HepG2 (cell line): ENCODE data around the gene C22orf42. TPM values are rescaled to one million over a fixed set of nuclear protein-coding genes. Genes with fewer than 3 reads are reported as not detected.

Experiments used
- ATAC-seq: fragments of 200-7000 bp; cut with Tn5 transposase; 3 replicates; pipeline ENCODE4 v1.9.1; 2020; ENCODE audit warnings: mild to moderate bottlenecking, moderate library complexity
- BruUV-seq: library from RNA; stranded (reverse); fragments of 400-500 nt; replicated peaks from 2 replicates; lab custom pipeline; 2021; lab: Mats Ljungman, UMichigan
- CTCF ChIA-PET: fragments of 300-600 bp; formaldehyde crosslinking; extraction: SDS; loops from one replicate; lab custom pipeline; 2021; ENCODE audit warnings: low total read pairs, inconsistent platforms, low intra/inter-chr PET ratio; lab: Yijun Ruan, JAX
- POLR2A ChIA-PET: fragments of 350-600 bp; sonication (Branson Sonifier 250); formaldehyde crosslinking; loops from one replicate; lab custom pipeline; 2020; ENCODE audit warnings: antibody characterized with exemption, inconsistent platforms; lab: Yijun Ruan, JAX
- DNase-seq: peaks from one replicate; pipeline ENCODE4 v3.0.0-alpha.2; 2015; ENCODE audit warnings: low spot score
- FAIRE-seq: peaks from 3 replicates; lab custom pipeline; 2011; peaks lifted over from hg19 to GRCh38; lab: Jason Lieb, UNC
- H2AFZ ChIP-seq: one replicate; pipeline ENCODE4 v1.6.1; 2011; ENCODE audit warnings: low read length, inconsistent platforms
- H3K27ac ChIP-seq: fragments of 300-600 bp; 3 replicates; pipeline ENCODE4 v1.8.0; 2011; ENCODE audit warnings: mixed run types, mild to moderate bottlenecking, mixed read lengths, low read length, inconsistent platforms; ENCODE audit not compliant: insufficient read depth; ENCODE audit errors: extremely low read length
- H3K27me3 ChIP-seq, 2 experiments: fragments of 200-600 bp in 1 of 2; 2 replicates in 1 of 2; 3 replicates in 1 of 2; pipeline versions ENCODE4 v1.6.0 to v1.8.0; 2011; ENCODE audit warnings: low read length in 2 of 2, mild to moderate bottlenecking in 2 of 2, moderate library complexity in 2 of 2, inconsistent platforms in 1 of 2; ENCODE audit not compliant: insufficient read depth in 2 of 2, control insufficient read depth in 1 of 2
- H3K36me3 ChIP-seq, 2 experiments: fragments of 200-600 bp in 1 of 2; replicated peaks in 1 of 2; 2 replicates in 1 of 2; 3 replicates in 1 of 2; pipeline versions ENCODE4 v1.5.1 to v1.8.0; 2011; ENCODE audit warnings: low read length in 2 of 2, inconsistent platforms in 1 of 2; ENCODE audit not compliant: insufficient read depth in 2 of 2, control insufficient read depth in 1 of 2
- H3K4me1 ChIP-seq: 2 replicates; pipeline ENCODE4 v1.5.1; 2012; ENCODE audit warnings: low read length, inconsistent platforms; ENCODE audit not compliant: insufficient read depth
- H3K4me2 ChIP-seq: 2 replicates; pipeline ENCODE4 v1.6.0; 2011; ENCODE audit warnings: low read depth, low read length, inconsistent platforms
- H3K4me3 ChIP-seq, 3 experiments: fragments of 200-600 bp in 1 of 3; sonication (generic), shearing (Covaris generic) in 1 of 3; replicated peaks in 1 of 3; 2 replicates each; pipeline ENCODE4 v1.5.1; 2011 to 2016; ENCODE audit warnings: low read length in 3 of 3, inconsistent platforms in 2 of 3, low read depth in 2 of 3, mild to moderate bottlenecking in 2 of 3, control low read depth in 1 of 3, mixed read lengths in 1 of 3; ENCODE audit not compliant: insufficient read depth in 1 of 3
- H3K79me2 ChIP-seq: one replicate; pipeline ENCODE4 v1.6.1; 2011; ENCODE audit warnings: low read length, inconsistent platforms; ENCODE audit not compliant: insufficient read depth
- H3K9ac ChIP-seq: 2 replicates; pipeline ENCODE4 v1.6.0; 2011; ENCODE audit warnings: mild to moderate bottlenecking, low read depth, low read length, inconsistent platforms; ENCODE audit not compliant: insufficient read depth
- H3K9me3 ChIP-seq: 2 replicates; pipeline ENCODE4 v1.5.1; 2012; ENCODE audit warnings: mild to moderate bottlenecking, low read length
- H4K20me1 ChIP-seq: 2 replicates; pipeline ENCODE4 v1.6.0; 2011; ENCODE audit warnings: inconsistent platforms, mild to moderate bottlenecking, low read length, moderate library complexity; ENCODE audit not compliant: insufficient read depth
- GFI1 ChIP-seq: sonication (generic); formaldehyde crosslinking; IDR thresholded peaks from 2 replicates; pipeline ENCODE4 v1.5.0; 2020; ENCODE audit warnings: missing genetic modification reagents, mild to moderate bottlenecking, borderline replicate concordance
- MLXIP ChIP-seq: sonication (generic); formaldehyde crosslinking; IDR thresholded peaks from 2 replicates; pipeline ENCODE4 v1.9.0; 2021; ENCODE audit warnings: missing genetic modification reagents, borderline replicate concordance
- NRL ChIP-seq: sonication (generic); formaldehyde crosslinking; IDR thresholded peaks from 2 replicates; pipeline ENCODE4 v1.5.0; 2020; ENCODE audit warnings: missing genetic modification reagents, mild to moderate bottlenecking, moderate library complexity, borderline replicate concordance
- RELA ChIP-seq: sonication (generic); formaldehyde crosslinking; IDR thresholded peaks from 2 replicates; pipeline ENCODE4 v1.4.0; 2020; ENCODE audit warnings: missing genetic modification reagents
- SP140L ChIP-seq: sonication (generic); formaldehyde crosslinking; IDR thresholded peaks from 2 replicates; pipeline ENCODE4 v1.4.0; 2020; ENCODE audit warnings: missing genetic modification reagents, borderline replicate concordance
- SYNCRIP ChIP-seq: fragments of 200-400 bp; formaldehyde crosslinking; IDR thresholded peaks from 2 replicates; pipeline ENCODE4 v1.6.1; 2018; ENCODE audit warnings: mild to moderate bottlenecking, low read depth, low read length; ENCODE audit not compliant: insufficient read depth
- TCF7 ChIP-seq: sonication (generic); IDR thresholded peaks from 2 replicates; pipeline ENCODE4 v1.6.1; 2016; ENCODE audit warnings: antibody characterized with exemption, low read depth
- ZFP36L1 ChIP-seq: sonication (generic); formaldehyde crosslinking; IDR thresholded peaks from 2 replicates; pipeline ENCODE4 v1.8.0; 2022; ENCODE audit warnings: mild to moderate bottlenecking, missing genetic modification reagents, moderate library complexity
- ZFP62 ChIP-seq: sonication (generic); formaldehyde crosslinking; IDR thresholded peaks from 2 replicates; pipeline ENCODE4 v1.4.0; 2020; ENCODE audit warnings: missing genetic modification reagents
- ZNF10 ChIP-seq: sonication (generic); formaldehyde crosslinking; IDR thresholded peaks from 2 replicates; pipeline ENCODE4 v1.4.0; 2020; ENCODE audit warnings: mild to moderate bottlenecking, low read depth, missing genetic modification reagents, borderline replicate concordance
- ZNF292 ChIP-seq: sonication (generic); formaldehyde crosslinking; IDR thresholded peaks from 2 replicates; pipeline ENCODE4 v1.8.1; 2022; ENCODE audit warnings: mild to moderate bottlenecking, low read depth, missing genetic modification reagents, borderline replicate concordance
- ZNF317 ChIP-seq: sonication (generic); formaldehyde crosslinking; IDR thresholded peaks from 2 replicates; pipeline ENCODE4 v1.5.0; 2020; ENCODE audit warnings: mild to moderate bottlenecking, missing genetic modification reagents
- ZNF33B ChIP-seq: sonication (generic); formaldehyde crosslinking; IDR thresholded peaks from 2 replicates; pipeline ENCODE4 v1.5.1; 2020; ENCODE audit warnings: mild to moderate bottlenecking, missing genetic modification reagents
- ZNF460 ChIP-seq: sonication (generic); formaldehyde crosslinking; IDR thresholded peaks from 2 replicates; pipeline ENCODE4 v1.5.1; 2020; ENCODE audit warnings: missing genetic modification reagents, mild to moderate bottlenecking, borderline replicate concordance
- ZNF598 ChIP-seq: sonication (generic); formaldehyde crosslinking; IDR thresholded peaks from 2 replicates; pipeline ENCODE4 v1.5.1; 2020; ENCODE audit warnings: mild to moderate bottlenecking, missing genetic modification reagents, borderline replicate concordance
- WGBS: methylation state at CpG from one replicate; pipeline ENCODE4 v1.1.6; 2017; ENCODE audit warnings: low lambda C conversion rate; 5-methylcytosine and 5-hydroxymethylcytosine counted together
- in situ Hi-C: cut with HindIII; loops from 2 replicates; pipeline ENCODE4 v1.10.0; 2017; ENCODE audit warnings: low pct_unique_long_range_greater_than_20kb; ENCODE audit not compliant: extremely low pct_ligation_motif_present
- intact Hi-C: fragments of 100-400 bp; cut with micrococcal nuclease; formaldehyde crosslinking; loops from one replicate; pipeline ENCODE4 v1.10.0; 2022; ENCODE audit not compliant: unreplicated experiment
- polyA plus RNA-seq, 8 experiments: library from polyadenylated mRNA; depleted of rRNA in 3 of 8; stranded (reverse) in 7 of 8; unstranded in 1 of 8; fragments of >200 nt; fragmentation: Illumina TruSeq in 4 of 8; extraction: Trizol in 4 of 8; gene quantifications; 2 replicates each; pipeline versions ENCODE4 v1.2.1 to v1.2.3, GENCODE V29; 2011 to 2016; ENCODE audit warnings: low read depth in 4 of 8, missing spikeins in 1 of 8, mixed read lengths in 1 of 8; ENCODE audit not compliant: insufficient read depth in 1 of 8
- total RNA-seq, 5 experiments: library from RNA; depleted of rRNA; stranded (reverse); fragments of >200 nt; fragmentation: Illumina TruSeq; extraction: Trizol; gene quantifications; 2 replicates each; pipeline ENCODE4 v1.2.3, GENCODE V29; 2016; ENCODE audit warnings: low read depth in 1 of 5
- TF ChIP-seq, protein P1 (sequence below): IDR thresholded peaks from 2 replicates; pipeline ENCODE4 v1.6.1; 2016; ENCODE audit warnings: low read depth, borderline replicate concordance
- TF ChIP-seq, protein P2 (sequence below): sonication (generic); formaldehyde crosslinking; IDR thresholded peaks from 2 replicates; pipeline ENCODE4 v1.4.0; 2020; ENCODE audit warnings: missing genetic modification reagents

The C22orf42 gene
- total and polyA plus RNA-seq, 2 of the 13 experiments (the other 11 are each of a cell fraction or from before 2014, with no cell fraction given), result not detected

DNA sequence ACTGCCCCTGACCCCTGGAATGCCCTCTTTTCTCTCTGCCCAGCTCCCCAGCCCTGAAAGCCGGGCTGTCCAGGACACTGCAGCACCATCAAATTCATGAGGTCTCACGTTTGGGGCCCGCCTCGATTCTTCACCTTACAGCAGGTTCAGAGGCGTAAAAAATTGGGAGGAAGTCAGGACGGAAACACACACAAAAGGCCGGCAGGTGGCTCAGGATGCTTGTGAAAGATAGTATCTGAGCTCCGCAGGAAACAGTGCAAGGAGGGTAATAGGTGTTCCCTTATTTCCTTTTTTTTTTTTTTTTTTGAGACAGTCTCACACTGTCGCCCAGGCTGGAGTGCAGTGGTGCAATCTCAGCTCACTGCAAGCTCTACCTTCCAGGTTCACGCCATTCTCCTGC, 41.6 kb upstream of the C22orf42 start (continued):
- no peak for TF ChIP-seq ZNF292 (CRISPR knock-in tag)
- no peak for TF ChIP-seq RELA (CRISPR knock-in tag)
- no peak for TF ChIP-seq ZNF598 (CRISPR knock-in tag)
- TF ChIP-seq, protein P1, sequence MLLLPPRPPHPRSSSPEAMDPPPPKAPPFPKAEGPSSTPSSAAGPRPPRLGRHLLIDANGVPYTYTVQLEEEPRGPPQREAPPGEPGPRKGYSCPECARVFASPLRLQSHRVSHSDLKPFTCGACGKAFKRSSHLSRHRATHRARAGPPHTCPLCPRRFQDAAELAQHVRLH (CRISPR knock-in tag), result no peak
- no peak for TF ChIP-seq NRL (CRISPR knock-in tag)
- no peak for TF ChIP-seq SP140L (CRISPR knock-in tag)
- TF ChIP-seq ZFP36L1 (CRISPR knock-in tag), result no peak
- TF ChIP-seq ZNF460, result no peak
- no peak for TF ChIP-seq MLXIP
- no peak for TF ChIP-seq ZNF10 (CRISPR knock-in tag)
- no peak for TF ChIP-seq ZFP62 (CRISPR knock-in tag)

- 10% methylated on average over 2 of the region's 7 CpGs for WGBS
- intact Hi-C loops, result no loop called here
- H3K27ac ChIP-seq, result no peak overlapping the region
- H3K4me1 ChIP-seq, result peaks cover 21% of the 10 kb centered on the region
- H2AFZ ChIP-seq, result no peak overlapping the region
- H4K20me1 ChIP-seq, result no peaks in the 10 kb centered on the region
- CTCF ChIA-PET, result no interaction called here
- no peaks in the 10 kb centered on the region for H3K36me3 ChIP-seq
- no TSS peak for BruUV-seq
- FAIRE-seq (no peak), DNase-seq (no peak), ATAC-seq (no peak)
- H3K4me2 ChIP-seq, result no peak overlapping the region
- no peaks in the 10 kb centered on the region for H3K79me2 ChIP-seq
- in situ Hi-C loops, result loop anchor here (5.0 kb wide), 1 partner anchor 67 kb away; no protein-coding TSS in a partner anchor
- POLR2A ChIA-PET, result no interaction called here
- no peaks in the 10 kb centered on the region for H3K9me3 ChIP-seq
- H3K9ac ChIP-seq, result no peak overlapping the region
- H3K27me3 ChIP-seq, result peaks cover 1 to 9% of the 10 kb centered on the region in 2 experiments; a peak in 2 of 5 replicates
- no peak overlapping the region for H3K4me3 ChIP-seq
- TF ChIP-seq SYNCRIP, result no peak
- no peak for TF ChIP-seq ZNF317
- TF ChIP-seq, protein P2, sequence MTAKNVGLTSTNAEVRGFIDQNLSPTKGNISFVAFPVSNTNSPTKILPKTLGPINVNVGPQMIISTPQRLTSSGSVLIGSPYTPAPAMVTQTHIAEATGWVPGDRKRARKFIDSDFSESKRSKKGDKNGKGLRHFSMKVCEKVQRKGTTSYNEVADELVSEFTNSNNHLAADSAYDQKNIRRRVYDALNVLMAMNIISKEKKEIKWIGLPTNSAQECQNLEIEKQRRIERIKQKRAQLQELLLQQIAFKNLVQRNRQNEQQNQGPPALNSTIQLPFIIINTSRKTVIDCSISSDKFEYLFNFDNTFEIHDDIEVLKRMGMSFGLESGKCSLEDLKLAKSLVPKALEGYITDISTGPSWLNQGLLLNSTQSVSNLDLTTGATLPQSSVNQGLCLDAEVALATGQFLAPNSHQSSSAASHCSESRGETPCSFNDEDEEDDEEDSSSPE (CRISPR knock-in tag), result no peak
- no peak for TF ChIP-seq TCF7
- TF ChIP-seq GFI1 (CRISPR knock-in tag), result no peak
- TF ChIP-seq ZNF33B (CRISPR knock-in tag), result no peak
Measured at GRCh38 chr22:32199961-32200360, 40.9 kb upstream of the C22orf42 start.
